HG02852 (cell line): Measurements from ENCODE around the gene TTLL6.
"Not testable (repeated sequence)": the region's sequence is repeated elsewhere in the genome, so short reads cannot be mapped to it uniquely, and the experiment has no call there.

Experiments
- ATAC-seq: cut with Tn5 transposase; IDR thresholded peaks from one replicate; pipeline ENCODE4 v1.9.1; 2021; ENCODE audit warnings: mild to moderate bottlenecking, moderate library complexity; ENCODE audit not compliant: unreplicated experiment

TTLL6 gene

DNA sequence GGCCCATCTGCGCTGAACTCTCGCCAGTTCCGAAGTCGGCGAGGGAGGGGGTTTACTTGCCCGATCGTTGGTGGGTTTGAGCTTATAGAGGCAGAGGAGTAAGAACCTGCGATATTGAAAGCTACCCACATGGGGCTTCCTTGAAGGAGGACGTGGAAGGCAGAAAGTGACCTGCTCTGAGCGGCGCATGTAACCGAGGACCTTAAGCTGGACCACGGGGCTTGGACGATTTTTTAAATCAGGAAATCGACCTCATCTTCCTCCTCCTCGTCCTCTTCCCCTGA, 92.1 kb downstream of the TTLL6 start:
- no peak for ATAC-seq

DNA sequence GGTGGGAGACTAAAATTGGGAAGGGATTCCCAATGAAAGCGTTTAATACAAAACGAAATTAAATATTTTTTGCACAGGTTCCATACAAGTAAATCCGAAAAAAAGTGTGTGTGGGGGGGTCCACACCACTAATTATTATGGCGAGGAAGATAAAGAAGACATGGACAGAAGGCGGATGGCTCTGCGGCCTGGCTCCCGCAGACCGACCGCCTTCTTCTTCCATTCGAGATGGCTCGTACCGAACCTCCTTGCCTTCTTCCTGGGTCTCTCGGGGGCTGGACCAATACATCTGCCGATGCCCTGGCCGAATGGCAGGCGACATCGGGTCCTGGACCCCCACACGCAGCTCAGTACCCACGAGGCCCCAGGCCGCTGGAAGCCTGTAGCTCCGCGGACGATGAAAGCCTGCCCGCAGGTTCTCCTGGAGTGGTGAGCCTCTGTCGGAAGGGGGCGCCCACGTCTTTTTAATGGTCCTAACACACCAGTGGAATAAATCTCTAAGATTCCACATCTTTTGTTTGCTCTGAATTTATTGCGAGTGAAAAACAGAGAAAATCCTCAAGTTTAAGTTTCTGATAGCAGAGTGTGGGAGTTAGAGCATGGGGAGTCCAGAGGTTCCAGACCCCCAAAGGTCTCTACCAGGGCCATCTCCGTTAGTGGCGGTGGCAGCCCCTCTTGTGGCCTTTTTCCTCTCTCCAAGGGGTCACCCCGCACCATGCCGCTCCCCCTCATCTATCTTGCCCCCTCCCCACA, 92.6 kb downstream of the TTLL6 start:
- ATAC-seq, result no peak

DNA sequence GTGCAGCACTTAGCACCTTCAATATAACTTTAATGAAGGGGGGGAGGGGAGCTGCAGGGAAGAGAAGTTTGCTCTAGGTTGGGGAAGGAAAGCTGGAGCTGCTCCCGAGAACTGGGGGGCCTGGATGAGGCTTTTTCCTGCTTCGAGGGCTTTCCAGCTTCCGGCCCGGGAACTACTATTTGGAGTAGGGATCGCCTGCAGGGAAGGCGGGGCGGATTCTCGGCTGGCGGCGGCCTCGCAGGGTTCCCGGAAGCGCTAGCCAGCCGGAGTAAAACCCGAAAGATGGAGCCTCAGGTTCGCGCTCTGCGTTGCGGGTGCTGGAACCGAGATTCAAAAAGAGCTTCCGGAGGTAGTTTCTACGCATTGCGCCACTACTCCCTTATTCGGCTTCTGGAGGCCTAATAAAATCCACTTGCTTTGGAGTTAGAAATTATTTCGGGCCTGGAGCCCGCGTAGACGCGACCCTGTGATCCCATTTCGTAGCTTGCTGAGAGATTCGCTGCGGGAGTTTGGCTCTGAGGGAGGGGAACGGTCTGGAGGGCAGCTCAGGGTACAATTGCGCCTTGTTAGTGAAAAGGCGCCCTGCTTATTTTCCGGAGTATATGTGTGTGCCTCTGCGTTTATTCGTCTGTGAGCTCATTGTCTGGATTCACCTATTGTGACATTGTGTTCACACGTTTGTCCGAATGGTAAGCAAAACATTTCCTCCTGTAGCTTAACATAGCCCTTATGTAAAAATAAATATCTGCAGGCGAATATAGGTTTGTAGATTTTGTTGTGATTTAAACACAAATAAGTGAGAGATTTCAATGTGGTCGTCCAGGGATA, 93.4 kb downstream of the TTLL6 start:
- no peak for ATAC-seq

DNA sequence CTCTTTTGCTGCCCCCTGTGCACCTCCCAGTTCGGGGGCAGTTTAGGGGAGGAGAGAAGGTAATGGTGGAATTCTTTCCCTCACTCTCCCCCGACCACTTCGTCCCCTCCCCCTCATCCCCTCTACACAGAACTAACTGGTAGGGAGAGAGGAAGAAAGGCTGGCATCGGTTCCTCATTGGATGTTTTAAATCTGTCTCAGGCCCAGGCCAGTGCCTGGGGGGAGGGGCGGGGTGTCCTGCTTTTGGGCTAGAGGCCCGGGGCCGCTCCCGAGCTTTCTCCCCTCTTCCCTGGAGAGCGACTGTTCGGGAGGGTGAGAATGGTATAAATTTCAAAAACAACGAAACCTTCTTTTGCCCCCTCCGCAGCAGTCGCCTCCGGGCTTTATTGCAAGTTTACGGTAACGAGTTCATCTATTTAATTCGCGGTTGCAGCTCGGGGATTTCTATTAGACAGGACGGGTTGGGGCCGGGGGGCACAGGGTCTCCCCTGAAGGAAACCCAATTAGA, 94.1 kb downstream of the TTLL6 start, which contains the start of gene PRAC2:
Gene PRAC2 (plus strand): TSS at position 271 of the 508 bp plus-strand sequence. CDS start 1,226 bp downstream, outside the sequence.
- ATAC-seq, result no peak

DNA sequence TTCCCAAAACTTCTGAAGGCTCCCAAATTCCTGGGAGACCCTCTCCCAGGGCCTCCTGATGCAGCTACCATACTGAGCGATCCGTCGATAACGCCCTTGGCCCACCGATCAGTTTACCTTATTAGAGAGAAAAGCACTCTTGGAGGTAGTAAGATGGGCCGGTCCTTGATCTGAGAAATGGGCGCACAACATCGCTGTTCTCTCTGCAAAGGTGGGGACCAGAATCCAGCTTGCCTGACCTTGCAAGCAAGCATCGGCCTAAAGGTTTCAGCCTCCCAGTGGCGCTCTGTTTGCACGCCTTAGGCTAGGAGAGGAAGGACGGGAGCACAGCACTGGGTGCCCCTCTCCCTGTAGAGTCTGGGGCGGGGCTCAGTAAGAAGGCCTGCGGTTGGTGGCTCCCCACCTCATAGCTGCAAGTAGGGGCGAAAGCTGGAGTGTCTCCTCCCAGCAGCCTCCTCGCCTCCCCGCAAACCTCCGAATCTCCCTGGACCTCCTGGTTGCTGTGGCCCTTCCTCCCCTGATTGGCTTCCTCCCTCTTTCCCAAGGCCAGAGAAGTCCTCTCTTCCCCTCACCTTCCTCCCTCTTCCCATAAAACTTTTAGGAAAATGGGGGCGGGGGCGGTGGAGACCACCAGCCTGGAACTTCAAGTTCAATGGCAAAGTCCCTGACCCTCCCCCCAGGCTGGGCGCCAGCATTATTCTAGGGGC, 94.7 kb downstream of the TTLL6 start, which contains the start of gene PRAC1:
Gene PRAC1 (minus strand): TSS at position 318 of the 707 bp plus-strand sequence. CDS start 126 bp downstream, at position 192.
- no peak for ATAC-seq

DNA sequence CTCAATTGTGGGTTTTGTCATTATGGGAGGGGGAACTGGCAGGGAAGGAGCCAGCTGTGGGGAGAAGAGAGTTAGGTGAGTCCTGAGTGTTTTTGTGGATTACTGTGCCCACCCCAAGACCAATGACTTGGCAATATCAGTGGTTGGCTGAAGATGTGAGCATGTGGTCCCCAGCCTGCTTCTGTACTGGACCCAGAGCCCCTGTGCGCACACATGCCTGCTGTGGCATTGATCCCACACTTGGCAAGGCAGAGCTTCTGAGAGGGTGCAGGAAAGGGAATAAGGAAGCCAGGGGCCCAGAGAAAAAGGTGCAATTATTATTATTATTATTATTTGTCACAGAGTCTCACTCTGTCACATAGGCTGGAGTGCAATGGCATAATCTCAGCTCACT, 96.0 kb downstream of the TTLL6 start:
- no peak for ATAC-seq

DNA sequence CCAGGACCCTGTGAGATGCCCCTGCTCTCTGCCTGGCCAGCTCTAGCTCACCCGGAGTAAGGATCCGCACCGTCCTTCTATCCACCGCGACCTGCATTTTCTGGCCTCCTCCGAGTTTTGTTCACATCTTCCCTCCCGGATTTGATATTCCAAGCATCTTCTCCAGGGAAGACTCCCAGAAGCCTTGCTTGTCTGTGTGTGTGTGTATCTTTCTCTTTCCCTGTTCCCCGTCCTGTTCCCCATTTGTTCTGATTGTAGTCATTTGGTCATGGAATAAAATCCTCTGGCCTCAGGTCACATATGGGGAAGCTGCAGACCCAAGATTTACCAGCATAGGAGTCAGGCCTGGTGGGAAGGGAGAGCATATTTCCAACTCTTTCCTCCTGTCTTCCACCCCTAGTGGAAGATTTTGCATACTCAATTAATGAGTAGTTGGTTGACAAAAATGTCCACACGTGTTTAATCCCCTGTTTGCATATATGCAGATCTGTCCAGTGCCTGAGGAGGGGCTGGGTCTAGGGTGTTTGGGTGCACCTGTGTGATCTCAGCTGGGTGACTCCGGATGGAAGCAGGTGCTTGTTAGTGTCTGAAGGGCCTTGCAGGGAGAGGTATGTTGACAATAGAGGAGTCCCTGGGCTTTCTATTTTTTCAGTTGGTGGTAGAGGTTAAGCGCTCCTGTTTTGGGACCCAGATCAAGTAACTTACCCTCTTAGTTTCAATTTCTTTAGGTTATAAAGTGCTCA, 96.6 kb downstream of the TTLL6 start:
- ATAC-seq, result no peak

DNA sequence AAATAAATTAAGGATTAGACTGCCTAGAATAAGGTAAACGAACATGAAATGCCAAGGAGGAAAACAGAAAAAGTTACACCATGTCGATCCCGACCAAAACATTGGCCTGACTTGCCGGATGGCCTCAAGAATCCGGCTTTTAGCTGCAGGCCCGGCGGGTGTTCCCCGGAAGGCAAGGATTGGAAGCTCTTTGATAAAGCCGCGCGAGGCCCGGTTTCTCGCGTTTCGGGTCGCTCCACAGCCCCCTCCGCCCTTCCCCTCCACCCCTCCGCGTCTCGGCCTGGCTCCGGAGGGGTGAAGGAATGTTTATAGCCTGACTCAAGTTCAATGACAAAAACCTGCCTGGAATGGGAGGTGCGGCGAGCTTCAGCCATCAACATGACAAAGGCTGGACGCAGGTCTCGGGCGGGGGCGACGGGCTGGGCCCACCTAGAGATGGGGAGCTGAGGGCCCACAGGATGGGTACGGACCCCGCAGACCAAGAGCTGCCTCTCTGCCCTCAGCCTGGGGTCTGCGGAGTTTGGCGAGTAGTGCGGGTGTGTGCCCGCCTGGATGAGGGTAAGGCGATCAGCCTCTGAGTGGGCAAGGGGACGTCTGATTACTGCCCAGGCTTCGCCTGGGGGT, 97.3 kb downstream of the TTLL6 start:
- no peak for ATAC-seq

DNA sequence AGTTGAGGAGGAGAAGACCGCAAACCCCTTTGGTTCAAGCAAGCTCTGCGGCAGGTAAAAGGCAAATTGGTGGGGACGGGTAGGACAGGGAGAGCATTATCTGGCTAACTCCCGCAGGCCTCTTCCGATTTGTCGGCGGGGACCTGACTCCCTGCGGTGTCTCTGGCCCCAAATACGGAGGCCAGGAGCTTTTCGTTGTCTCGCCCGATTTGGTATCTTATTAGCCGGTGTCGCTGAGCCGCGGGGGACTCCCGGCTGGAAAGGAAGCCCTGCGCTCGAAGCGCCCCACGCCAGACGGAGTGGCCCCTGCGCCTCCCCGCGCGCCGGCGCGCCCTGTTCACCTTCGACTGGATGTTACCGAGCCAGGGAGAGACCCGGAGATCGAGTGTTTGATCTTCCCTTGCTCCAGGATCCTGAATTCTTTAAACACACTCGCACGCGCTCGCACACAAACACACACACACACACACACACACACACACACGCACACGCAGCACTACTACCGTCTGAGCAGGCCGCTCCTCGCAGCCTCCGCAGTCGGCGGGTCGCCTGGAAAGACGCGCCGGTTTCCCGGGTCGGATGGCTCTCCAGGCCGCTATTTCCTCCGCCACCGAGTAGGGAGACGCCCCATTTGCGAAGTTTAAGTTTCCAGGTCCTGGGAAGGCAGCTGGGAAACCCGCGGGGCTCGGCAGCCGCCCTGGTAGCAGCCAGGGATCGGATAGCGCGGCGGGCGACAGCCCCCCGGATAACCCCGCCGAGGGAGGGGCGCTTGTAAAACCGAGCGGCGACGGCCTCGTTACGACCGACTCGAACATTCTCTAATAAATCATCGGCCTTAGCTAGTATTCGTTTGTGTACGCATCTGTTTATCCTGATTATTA, 98.0 kb downstream of the TTLL6 start:
- no peak for ATAC-seq

DNA sequence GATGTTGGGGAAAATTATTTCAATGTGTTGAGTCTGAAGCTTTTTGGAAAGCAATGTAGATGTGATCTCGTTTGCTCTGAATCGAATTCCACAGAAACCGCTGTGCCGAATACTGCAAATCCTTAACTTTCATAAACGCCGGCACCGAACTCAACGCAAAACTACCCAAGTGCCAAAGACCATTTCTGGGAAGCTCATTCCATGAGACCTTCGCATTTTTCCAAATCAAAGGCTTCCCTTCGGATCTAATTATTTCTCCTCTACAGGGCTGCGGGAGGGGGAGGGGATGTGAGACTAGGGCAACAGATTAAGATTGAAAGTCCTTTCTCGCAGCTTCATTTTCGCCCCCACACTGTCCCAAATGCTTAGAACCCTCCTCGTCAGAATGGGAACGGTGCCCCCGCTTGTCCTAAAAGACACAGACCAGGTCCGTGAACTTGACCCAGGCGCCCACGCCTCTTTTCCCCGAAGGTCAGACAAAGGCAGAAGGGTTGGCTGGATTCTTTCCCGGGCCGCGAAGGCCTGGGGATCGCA, 98.7 kb downstream of the TTLL6 start:
- no peak for ATAC-seq

DNA sequence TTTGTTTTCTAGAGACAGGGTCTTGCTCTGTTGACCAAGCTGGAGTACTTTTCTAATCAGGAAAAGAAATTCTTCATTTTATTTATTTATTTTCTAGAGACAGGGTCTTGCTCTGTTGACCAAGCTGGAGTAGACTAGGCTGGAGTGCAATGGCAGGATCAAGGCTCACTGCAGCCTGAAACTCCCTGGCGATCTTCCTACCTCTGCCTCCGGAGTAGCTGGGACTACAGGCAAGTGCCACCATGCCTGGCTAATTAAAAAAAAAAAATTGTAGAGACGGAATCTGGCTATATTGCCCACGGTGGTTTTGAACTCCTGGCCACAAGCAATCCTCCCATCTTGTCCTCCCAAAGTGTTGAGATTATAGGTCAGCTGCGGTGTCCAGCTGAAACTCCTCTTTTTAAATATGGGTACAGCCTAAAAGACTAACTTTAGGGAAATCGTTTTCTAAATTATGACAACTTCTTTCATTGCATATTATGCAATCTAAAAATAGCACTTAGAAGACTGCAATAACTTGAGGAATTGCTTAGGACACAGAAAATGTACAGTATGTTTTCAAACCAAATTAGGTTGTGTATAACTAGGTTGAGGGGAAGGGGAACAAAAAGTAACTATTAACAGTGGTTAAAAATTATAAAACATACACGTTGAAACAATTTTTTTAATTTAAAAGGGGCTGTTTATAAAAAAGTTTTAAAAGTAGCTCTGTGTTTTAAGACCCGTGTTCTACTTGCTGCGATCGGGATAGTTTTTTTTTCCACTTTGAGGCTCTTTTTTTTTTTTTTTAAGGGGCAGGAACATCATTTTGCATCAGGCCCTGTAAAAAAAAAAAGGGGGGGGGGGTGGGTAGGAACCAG, 99.4 kb downstream of the TTLL6 start:
- ATAC-seq, result no peak

DNA sequence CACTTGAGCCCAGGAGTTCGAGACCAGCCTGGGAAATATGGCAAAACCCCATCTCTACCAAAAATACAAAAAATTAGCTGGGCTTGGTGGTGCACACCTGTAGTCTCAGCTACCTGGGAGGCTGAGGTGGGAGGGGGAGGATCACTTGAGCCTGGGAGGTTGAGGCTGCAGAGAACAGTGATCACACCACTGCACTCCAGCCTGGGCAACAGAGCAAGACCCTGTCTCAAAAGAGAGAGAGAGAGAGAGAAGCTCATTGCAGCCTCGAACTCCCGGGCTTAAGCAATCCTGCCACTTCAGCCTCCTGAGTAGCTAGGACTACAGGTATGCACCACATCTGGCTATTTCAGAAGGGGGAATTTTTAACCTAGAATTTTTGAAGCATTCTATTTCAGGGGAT, 100.5 kb downstream of the TTLL6 start:
- not testable (repeated sequence) for ATAC-seq

DNA sequence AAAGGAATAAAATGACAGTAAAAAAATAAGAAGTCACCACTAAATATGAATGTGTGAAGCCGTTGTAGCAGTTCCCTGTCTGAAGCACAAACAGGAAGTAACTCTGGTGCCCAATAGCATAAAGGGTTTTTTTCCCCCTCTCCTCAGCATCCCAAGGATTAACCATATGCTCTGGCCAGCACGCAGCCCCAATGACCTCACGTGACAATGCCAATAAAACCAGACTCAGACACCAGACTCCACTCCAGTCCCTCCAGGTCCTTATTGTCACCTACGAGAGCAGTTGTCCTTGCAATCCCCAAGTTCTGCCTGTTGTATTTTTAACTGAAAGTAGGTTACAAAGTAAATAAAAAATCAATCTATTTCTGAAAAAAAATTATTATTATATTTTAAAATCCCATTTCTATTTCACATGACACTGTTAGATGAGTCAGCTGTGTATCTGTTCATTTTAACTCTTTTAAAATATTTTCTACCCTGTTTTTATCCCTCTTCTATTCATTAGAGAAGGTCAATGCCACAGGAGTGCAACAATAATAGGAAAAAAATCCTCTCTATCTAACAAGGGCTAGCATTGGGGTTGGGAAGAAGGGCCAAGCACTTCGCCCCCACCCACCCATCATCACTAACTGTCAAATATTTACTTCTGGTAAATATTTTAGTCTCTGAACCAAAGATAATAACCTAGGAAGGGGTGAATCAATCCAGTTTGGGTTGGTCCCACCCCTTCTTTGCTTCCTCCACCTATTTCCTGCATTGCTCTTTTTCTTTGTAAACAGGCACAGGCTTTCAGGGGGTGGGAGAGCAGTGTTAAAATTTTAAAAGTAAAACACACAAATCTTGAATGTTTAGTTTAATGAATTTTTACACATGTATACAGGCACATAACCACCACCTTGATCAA, 101.3 kb downstream of the TTLL6 start:
- ATAC-seq, result no peak
